ENCODE data around the gene SELENOS. TPM values are rescaled to one million over a fixed set of nuclear protein-coding genes. Genes with fewer than 3 reads are reported as not detected.
A peak's percentile ranks its signal among the peaks of the same experiment; 100 is the strongest.

The SELENOS gene
- polyA plus RNA-seq, 3 donors, result 40.2 to 70.2 (median 51.6) TPM

DNA sequence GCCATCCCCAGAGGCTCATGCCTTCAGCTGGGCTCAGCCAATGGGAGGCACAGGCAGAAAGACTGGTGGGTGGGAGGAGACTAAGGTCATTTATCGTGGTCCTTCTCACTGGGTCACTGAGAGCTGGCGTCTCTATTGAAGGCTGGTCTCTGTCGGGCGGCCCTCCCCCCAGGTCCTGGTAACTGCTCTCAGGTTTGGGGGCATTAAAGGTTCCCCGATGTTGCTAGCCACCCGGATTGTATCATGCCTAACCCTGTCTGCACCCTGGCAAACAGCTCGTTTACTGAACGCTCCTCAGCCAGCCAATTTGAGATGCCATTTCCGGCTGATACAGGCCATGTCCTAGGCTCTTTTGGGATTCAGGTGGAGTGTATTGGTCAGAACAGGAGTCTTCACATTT, 10.5 kb downstream of the SELENOS start:
- H3K4me1 Mint-ChIP-seq, result no peaks in the 10 kb centered on the region
- H3K27me3 Mint-ChIP-seq (ENCODE audit: low read depth in 3 of 3), result peaks cover 9 to 26% (median 15%) of the 10 kb centered on the region in 3 donors
- H3K4me2 ChIP-seq (replicated peaks; ENCODE audit: extremely low read depth, low read length, poor library complexity, severe bottlenecking), result no peak overlapping the region
- no peaks in the 10 kb centered on the region for H3K79me2 ChIP-seq (ENCODE audit: insufficient read depth, low read length)
- H3K4me3 Mint-ChIP-seq, result no peak overlapping the region
- no peaks in the 10 kb centered on the region for H3K9me3 Mint-ChIP-seq
- H3K36me3 Mint-ChIP-seq, result peaks cover 28 to 31% of the 10 kb centered on the region in 2 donors
- peaks cover 0 to under 1% of the 10 kb centered on the region in 2 donors for H3K27me3 ChIP-seq (ENCODE audit: control insufficient read depth in 2 of 2, insufficient read depth in 2 of 2, low read length in 2 of 2)
- H3K9ac ChIP-seq (ENCODE audit: insufficient read depth, low read length, poor library complexity, severe bottlenecking), result no peak overlapping the region
- H3K27ac ChIP-seq (ENCODE audit: low read depth in 1 of 2, low read length in 2 of 2), result no peak overlapping the region
- H3K4me3 ChIP-seq (replicated peaks in 1 of 3; ENCODE audit: low read depth in 2 of 3, low read length in 3 of 3), result no peak overlapping the region
- H2AFZ ChIP-seq (ENCODE audit: insufficient read depth, low read depth, low read length, poor library complexity, severe bottlenecking), result no peak overlapping the region
- DNase-seq, result no peak
- intact Hi-C loops (cut with micrococcal nuclease), result no loop called here
- H3K9me3 ChIP-seq (replicated peaks in 1 of 2; ENCODE audit: control insufficient read depth in 1 of 2, insufficient read depth in 1 of 2, low read length in 2 of 2), result no peaks in the 10 kb centered on the region
- peaks cover 4% of the 10 kb centered on the region for H4K20me1 ChIP-seq (ENCODE audit: insufficient read depth, low read length)
- 95% methylated on average over 4 of the region's 9 CpGs for WGBS (ENCODE audit: insufficient coverage)
- H3K4me1 ChIP-seq (ENCODE audit: control insufficient read depth in 1 of 2, insufficient read depth in 2 of 2, low read length in 2 of 2), result no peaks in the 10 kb centered on the region
- TF ChIP-seq, protein P1, sequence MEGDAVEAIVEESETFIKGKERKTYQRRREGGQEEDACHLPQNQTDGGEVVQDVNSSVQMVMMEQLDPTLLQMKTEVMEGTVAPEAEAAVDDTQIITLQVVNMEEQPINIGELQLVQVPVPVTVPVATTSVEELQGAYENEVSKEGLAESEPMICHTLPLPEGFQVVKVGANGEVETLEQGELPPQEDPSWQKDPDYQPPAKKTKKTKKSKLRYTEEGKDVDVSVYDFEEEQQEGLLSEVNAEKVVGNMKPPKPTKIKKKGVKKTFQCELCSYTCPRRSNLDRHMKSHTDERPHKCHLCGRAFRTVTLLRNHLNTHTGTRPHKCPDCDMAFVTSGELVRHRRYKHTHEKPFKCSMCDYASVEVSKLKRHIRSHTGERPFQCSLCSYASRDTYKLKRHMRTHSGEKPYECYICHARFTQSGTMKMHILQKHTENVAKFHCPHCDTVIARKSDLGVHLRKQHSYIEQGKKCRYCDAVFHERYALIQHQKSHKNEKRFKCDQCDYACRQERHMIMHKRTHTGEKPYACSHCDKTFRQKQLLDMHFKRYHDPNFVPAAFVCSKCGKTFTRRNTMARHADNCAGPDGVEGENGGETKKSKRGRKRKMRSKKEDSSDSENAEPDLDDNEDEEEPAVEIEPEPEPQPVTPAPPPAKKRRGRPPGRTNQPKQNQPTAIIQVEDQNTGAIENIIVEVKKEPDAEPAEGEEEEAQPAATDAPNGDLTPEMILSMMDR (IDR thresholded peaks at IDR 0.05), result no peak
- peaks cover 15 to 35% of the 10 kb centered on the region in 2 donors for H3K36me3 ChIP-seq (replicated peaks in 1 of 2; ENCODE audit: control insufficient read depth in 1 of 2, insufficient read depth in 2 of 2, low read length in 2 of 2)
- H3K27ac Mint-ChIP-seq, result peak overlapping the region in 2 of 7 donors; percentile 35 to 57

DNA sequence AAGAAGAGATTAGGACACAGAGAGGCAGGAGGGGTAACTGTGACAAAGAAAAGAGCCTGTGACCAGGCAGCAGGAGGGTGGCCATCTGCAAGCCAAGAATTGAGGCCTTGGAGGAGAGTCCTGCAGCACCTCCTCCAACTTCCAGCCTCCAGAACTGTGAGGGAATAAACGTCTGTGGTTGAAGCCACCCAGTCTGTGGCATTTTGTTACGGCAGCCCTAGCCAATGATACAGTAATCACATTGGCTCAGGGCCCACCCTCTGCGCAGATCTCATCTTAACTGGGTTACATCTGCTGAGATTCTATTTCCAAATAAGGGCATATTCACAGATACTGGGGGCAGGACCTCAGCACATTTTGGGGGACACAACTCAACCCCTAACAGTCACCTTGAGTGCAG, 11.3 kb downstream of the SELENOS start:
- intact Hi-C loops (cut with micrococcal nuclease), result no loop called here
- DNase-seq, result no peak
- no peak overlapping the region for H3K4me3 Mint-ChIP-seq

More for the DNA sequence above, 11.3 kb downstream of the SELENOS start:
- Histone ChIP-seq H3K4me1 (ENCODE audit: control insufficient read depth in 1 of 2, insufficient read depth in 2 of 2, low read length in 2 of 2) (no peaks in the 10 kb centered on the region), H3K4me2 (replicated peaks; ENCODE audit: extremely low read depth, low read length, poor library complexity, severe bottlenecking) (no peak overlapping the region), H3K9ac (ENCODE audit: insufficient read depth, low read length, poor library complexity, severe bottlenecking) (no peak overlapping the region), H3K27ac (ENCODE audit: low read depth in 1 of 2, low read length in 2 of 2) (no peak overlapping the region), H3K4me3 (replicated peaks in 1 of 3; ENCODE audit: low read depth in 2 of 3, low read length in 3 of 3) (no peak overlapping the region), H3K9me3 (replicated peaks in 1 of 2; ENCODE audit: control insufficient read depth in 1 of 2, insufficient read depth in 1 of 2, low read length in 2 of 2) (no peaks in the 10 kb centered on the region), H3K27me3 (ENCODE audit: control insufficient read depth in 2 of 2, insufficient read depth in 2 of 2, low read length in 2 of 2) (peaks cover 0 to 3% of the 10 kb centered on the region in 2 donors), H3K79me2 (ENCODE audit: insufficient read depth, low read length) (no peaks in the 10 kb centered on the region), H3K36me3 (replicated peaks in 1 of 2; ENCODE audit: control insufficient read depth in 1 of 2, insufficient read depth in 2 of 2, low read length in 2 of 2) (peaks cover 8 to 27% of the 10 kb centered on the region in 2 donors), H4K20me1 (ENCODE audit: insufficient read depth, low read length) (peaks cover 4% of the 10 kb centered on the region), H2AFZ (ENCODE audit: insufficient read depth, low read depth, low read length, poor library complexity, severe bottlenecking) (no peak overlapping the region)
- Mint-ChIP-seq H3K36me3 (peaks cover 20 to 23% of the 10 kb centered on the region in 2 donors), H3K4me1 (no peaks in the 10 kb centered on the region), H3K27ac (no peak overlapping the region), H3K9me3 (no peaks in the 10 kb centered on the region), H3K27me3 (ENCODE audit: low read depth in 3 of 3) (peaks cover 9 to 28% (median 15%) of the 10 kb centered on the region in 3 donors)
- 62% methylated on average over 3 of the region's 3 CpGs for WGBS (ENCODE audit: insufficient coverage)
- TF ChIP-seq, protein P1 (IDR thresholded peaks at IDR 0.05), result no peak
